Measurements from ENCODE around the gene ZNF783.

ZNF783 gene

GRCh38 chr7:149281508-149282330 lies 19.7 kb downstream of the ZNF783 start:
- DNase-seq (ENCODE audit: low spot score): no peak

DNA sequence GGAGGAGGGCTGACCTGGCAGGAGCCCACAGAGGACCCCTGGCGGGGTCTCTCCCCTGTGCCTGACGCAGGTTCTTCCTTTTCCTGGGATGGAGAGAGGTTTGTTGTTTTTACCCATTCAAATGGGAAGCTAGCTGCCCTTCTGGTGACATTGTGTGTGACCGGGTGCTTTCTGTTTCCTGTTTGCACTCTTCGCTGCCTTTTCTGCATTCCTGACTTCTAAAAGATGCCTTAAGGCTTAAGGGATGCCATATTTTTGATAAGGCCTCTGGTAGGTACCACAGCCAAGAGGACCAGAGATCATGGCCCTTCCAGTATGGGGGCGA lies 20.3 kb downstream of the ZNF783 start:
- no peak for DNase-seq (ENCODE audit: low spot score)

- DNase-seq (ENCODE audit: low spot score): no peak
Observed at GRCh38 chr7:149283321-149283720, 21.3 kb downstream of the ZNF783 start.

- no peak for DNase-seq (ENCODE audit: low spot score)
Observed at GRCh38 chr7:149284343-149284742, 22.3 kb downstream of the ZNF783 start.

DNA sequence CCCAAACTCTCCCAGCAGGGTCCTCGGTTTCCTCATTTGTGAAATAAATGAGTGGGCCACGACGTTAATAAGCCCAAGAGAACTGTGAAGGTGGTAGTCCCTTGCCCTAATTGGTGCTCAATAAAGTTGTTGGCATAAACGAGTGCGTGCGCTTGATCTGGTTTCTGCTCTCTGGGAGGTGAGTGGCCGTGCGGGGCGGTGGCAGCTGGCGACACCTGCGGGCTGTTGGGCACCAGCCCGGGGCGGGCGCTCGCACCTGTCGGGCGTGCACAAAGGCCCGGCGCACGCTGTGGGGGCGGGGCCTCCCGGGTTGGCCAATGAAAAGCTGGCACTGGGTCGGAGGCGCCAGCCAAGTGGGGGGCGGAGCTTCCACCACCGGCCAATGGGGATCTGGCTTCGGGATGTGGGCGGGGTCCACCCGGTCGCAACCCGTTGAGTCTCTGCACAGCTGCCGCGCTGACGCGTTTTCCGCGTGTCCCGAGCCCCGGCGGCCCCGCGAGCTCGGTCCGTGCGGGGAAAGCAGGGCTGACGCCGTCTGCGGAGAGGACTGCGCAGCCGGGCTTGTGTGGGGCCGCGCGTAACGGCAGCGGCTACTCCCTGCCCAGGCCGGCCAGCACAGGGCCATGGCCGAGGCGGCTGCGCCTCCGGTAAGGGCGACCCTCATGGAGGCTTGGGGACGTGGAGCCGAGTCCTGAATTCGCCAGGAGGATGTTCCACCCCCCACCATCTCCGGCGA lies 23.0 kb downstream of the ZNF783 start:
- peak; percentile 98 for DNase-seq (ENCODE audit: low spot score)

GRCh38 chr7:149285603-149286002 lies 23.6 kb downstream of the ZNF783 start:
- peak; percentile 58 for DNase-seq (ENCODE audit: low spot score)

DNA sequence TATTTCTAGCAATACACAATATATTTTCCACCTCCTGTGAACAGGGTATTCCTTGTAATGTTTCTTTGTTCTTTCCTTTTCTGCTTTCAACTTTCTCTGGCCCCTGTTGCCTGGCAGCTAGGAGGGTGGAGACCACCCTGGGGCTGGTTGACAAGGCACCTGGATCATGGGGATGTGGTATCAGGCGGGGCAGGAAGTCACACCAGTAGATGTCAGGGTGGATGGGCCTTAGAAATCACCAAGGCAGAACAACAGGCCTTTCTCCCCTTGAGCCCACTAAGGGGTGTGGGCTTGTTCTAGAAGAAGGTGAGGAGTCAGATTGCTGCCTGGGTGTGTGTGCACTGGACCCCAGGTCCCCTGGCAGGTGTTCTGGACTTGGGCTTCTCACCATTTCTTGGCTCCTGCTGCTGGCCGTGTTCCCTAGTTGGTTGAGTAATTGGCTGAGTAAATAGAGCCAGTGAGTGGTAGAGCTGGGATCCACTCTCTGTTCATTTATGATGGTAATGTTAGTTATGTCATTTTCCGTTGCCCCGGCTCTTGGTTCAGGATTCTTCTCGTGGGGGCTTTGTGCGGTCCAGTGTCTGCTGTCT lies 24.9 kb downstream of the ZNF783 start:
- no peak for DNase-seq (ENCODE audit: low spot score)

- DNase-seq (ENCODE audit: low spot score): no peak
Observed at GRCh38 chr7:149287622-149288021, 25.6 kb downstream of the ZNF783 start.

- no peak for DNase-seq (ENCODE audit: low spot score)
Observed at GRCh38 chr7:149289262-149289661, 27.3 kb downstream of the ZNF783 start.

DNA sequence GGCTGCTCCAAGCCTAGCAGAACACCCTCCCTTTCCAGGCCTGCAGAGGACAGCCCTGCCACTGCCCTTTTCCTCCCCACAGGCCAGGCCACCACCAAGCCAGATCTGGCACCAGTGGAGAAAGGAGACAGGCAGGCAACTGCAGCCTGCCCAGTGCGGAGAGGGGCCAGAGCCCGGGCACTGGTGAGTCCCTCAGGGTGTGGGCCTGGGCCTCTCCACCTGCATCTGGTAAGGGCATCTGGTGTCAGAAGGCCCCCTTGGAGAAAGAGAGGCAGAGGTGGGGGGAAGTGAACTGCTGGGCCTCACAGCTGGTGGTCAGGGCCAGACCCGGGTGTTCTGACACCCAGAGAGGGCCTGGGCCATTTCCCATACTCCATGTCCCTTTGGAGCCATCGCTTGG lies 27.9 kb downstream of the ZNF783 start:
- no peak for DNase-seq (ENCODE audit: low spot score)

- no peak for DNase-seq (ENCODE audit: low spot score)
Observed at GRCh38 chr7:149291036-149291780, 29.2 kb downstream of the ZNF783 start.

DNA sequence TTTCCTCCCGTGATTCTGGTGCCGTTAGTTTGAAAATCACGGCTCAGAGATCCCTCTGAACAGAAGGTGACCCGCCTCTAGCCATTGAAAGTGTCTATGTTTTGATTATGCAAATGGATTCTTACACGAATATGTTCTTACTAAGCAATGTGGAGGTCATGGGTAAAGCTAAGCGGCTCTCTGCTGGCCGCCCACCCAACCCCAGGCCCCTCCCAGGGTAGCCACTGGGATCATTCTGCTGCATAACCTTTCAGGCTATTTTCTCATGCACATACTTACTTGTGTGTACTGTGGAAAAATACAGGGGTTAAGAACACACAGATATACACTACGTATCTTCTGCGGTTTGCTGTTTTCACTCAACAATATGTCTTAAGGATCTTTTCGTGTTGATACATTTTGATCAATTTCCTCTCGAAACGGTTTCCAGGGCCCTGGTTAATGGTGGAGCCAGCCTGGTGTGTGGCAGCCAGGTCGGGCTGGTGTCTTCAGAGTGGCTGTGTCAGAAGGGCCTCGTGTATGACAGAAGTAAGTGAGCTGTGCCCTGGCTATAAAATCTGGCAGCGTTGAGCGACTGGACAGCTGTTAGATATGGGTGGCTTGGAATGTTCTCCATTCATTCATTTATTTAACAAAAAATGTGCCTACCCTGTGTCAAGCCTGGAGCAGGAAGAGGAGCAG lies 29.9 kb downstream of the ZNF783 start:
- DNase-seq (ENCODE audit: low spot score): no peak

DNA sequence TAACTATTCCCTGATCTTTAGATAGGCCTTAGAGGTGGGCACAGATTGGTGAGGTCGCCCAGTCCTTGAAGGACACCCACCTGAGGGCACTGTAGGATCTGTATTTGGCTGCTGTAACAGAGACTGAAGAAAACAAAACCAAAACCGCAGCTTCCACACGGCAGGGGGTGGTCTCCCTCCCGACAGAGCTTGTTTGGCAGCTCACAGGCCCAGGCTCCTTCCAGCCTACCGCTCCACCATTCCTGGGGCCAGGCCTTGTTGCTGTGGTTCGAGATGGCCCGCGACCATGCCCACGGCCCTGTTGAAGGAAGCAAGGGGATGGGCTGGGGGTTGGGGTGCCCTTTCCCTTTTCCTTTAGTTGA lies 30.4 kb downstream of the ZNF783 start:
- DNase-seq (ENCODE audit: low spot score): no peak

DNA sequence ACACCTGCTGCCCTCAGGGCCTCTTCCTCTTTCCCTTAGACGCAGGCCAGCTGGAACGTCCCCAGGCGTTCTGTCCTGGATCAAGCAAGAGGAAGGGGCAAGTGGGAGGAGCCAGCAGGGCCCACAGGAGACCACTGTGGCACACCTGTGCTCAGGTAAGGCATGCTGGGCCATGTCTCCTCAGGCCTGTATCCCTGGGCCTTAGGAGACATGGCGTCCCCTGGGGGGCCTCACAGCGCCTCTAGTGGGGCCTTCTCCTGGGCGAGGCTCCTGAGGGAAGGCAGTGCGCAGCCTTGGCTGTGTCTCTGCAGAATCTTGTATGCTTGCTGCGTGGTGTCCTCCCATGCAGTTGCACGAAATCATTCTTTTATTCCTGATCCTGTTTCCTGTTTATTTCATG lies 31.3 kb downstream of the ZNF783 start:
- no peak for DNase-seq (ENCODE audit: low spot score)

DNA sequence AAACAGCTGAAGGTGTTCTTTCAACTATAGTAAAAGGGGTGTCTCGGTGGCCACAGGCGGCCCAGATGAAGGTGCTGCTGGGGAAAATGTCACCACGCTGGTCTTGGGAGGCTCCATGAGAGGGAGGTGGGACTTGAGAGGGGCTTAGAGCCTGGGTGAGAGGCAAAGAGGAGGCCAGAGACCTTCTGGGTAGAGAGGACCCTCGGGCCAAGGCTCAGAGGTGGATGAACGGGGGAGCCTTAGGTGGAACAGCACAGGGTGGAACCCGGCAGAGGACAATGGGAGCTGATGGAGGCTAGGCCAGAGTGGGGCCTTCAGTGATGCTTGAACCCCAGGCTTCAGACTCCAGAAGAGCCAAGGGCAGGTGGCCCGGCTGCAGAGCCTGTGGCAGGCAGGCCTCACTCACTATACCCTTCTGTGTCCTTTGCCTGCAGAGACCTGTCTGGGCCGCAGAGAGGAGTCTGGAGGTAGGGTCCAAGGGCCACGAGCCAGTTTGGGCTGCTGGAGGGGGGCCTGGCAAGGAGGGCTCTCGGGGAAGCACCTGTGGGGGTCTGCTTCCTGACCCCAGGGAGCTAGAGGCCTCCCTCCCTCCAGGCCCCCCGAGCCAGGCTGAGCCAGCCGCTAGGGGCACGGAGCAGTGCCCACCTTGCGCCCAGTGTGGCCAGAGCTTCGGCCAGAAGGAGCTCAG lies 32.1 kb downstream of the ZNF783 start:
- no peak for DNase-seq (ENCODE audit: low spot score)

DNA sequence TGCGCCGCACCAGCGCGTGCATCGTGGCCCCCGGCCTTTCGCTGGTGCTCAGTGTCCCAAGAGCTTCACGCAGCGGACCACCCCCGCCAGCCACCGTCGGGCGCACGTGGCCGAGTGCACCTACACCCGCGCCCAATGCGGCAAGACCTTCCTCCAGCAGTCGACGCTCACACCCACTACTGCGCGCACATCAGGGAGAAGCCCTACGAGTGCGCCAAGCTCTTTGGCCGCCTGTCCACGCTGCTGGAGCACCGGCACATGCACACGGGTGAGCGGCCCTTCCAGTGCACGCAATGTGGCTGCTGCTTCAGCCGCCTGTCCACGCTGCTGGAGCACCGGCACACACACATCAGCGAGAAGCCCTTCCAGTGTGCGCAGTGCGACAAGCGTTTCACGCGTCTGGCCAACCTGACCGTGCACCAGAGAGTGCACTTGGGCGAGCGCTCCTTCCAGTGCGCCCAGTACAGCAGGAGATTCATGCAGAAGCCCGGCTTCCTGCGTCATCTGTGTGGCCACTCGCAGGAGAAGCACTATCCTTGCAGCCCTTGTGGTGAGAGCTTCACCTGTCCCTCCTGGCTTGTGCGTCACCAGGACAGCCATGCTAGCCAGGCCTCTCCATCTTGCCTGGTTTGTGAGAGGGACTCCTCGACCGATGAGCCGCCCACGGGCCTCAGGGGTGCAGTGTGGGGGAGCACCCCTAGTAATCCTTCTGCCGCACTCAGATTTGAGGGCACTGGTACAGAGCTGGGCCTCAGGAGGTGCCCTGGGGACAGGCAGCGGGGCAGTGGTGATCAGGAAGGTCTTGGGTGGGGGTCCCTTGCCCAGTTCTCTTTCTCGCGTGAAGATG lies 32.9 kb downstream of the ZNF783 start:
- DNase-seq (ENCODE audit: low spot score): no peak

GRCh38 chr7:149295481-149295850 lies 33.5 kb downstream of the ZNF783 start:
- no peak for DNase-seq (ENCODE audit: low spot score)

GRCh38 chr7:149296368-149296767 lies 34.4 kb downstream of the ZNF783 start:
- DNase-seq (ENCODE audit: low spot score): no peak

DNA sequence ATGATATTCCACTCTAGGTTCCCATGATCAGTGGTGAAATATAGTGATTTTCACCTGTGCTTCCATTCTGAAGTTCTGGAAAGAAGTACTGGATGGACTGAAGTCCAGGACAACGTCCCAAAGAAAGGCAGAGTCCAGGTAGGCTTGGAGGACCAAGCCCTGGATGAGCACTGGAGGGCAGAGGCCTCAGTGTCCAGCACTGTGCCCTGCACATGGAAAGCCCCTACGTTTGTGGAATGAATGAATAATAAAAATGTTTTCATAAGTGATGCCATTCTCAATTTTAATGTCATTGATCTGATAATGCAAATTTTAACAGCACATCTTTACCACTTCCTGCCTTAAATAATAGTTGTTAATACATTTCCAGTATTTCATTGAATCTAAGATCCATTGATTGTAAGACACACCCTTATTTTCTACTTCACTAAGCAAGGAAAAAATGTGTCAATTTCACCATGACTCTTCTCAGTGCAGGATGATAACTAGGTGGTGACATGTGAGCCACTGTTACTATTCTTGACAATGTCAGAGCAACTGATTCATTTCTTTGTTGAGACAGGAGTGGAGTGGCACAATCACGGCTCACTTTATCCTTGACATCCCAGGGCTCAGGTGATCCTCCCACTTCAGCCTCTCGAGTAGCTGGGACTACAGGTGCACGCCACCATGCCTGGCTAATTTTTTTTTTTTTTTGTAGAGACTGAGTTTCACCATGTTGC lies 35.2 kb downstream of the ZNF783 start:
- no peak for DNase-seq (ENCODE audit: low spot score)

All from hepatic stellate cell (primary cell).